ENCODE data around the gene ARRB2. TPM values are rescaled to one million over a fixed set of nuclear protein-coding genes. Genes with fewer than 3 reads are reported as not detected.
"Not testable (repeated sequence)": the region's sequence is repeated elsewhere in the genome, so short reads cannot be mapped to it uniquely, and the experiment has no call there.

ARRB2 gene
- total RNA-seq, 1 experiment from 2014 or later, result 28.5 TPM

GRCh38 chr17:4679658-4680057, 30.8 kb upstream of the ARRB2 start:
- no peak overlapping the region for H3K4me3 ChIP-seq (ENCODE audit: insufficient read depth, low read depth, low read length)
- H3K36me3 ChIP-seq (replicated peaks; ENCODE audit: control insufficient read depth, insufficient read depth, low read length), result peaks cover 50% of the 10 kb centered on the region
- DNase-seq, result no peak
- no peaks in the 10 kb centered on the region for H3K27me3 ChIP-seq (ENCODE audit: control insufficient read depth, insufficient read depth, low read length)

DNA sequence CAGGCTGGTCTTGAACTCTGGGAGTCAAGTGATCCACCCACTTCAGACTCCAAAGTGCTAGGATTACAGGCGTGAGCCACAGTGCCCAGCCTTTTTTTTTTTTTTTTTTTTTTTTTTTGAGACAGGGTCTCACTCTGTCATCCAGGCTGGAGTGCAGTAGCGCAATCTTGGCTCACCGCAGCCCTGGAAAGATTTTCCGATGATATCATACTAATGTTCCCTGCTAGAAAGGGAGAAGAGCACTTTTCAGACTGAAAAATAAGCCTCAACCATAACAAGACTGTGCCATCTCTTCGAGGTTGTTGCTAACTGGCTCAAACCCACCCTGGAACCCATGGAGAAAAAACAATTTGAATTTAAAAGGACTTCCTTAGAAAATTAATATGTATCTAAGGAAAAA, 26.7 kb upstream of the ARRB2 start:
- H3K4me3 ChIP-seq (ENCODE audit: insufficient read depth, low read depth, low read length); DNase-seq; H3K27me3 ChIP-seq (ENCODE audit: control insufficient read depth, insufficient read depth, low read length): not testable (repeated sequence)
- H3K36me3 ChIP-seq (replicated peaks; ENCODE audit: control insufficient read depth, insufficient read depth, low read length), result peaks cover 18% of the 10 kb centered on the region

DNA sequence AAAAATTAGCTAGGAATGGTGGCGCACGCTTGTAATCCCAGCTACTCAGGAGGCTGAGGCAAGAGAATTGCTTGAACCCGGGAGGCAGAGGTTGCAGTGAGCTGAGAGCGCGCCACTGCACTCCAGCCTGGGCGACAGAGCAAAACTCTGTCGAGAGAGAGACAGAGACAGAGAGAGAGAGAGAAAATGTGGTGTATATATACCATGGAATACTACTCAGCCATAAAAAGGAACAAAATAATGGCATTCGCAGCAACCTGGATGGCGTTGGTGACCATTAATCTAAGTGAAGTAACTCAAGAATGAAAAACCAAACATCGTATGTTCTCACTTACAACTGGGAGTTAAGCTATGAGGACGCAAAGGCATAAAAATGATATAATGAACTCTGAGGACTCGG, 20.6 kb upstream of the ARRB2 start:
- H3K27me3 ChIP-seq (ENCODE audit: control insufficient read depth, insufficient read depth, low read length); H3K4me3 ChIP-seq (ENCODE audit: insufficient read depth, low read depth, low read length); DNase-seq; H3K36me3 ChIP-seq (replicated peaks; ENCODE audit: control insufficient read depth, insufficient read depth, low read length): not testable (repeated sequence)

DNA sequence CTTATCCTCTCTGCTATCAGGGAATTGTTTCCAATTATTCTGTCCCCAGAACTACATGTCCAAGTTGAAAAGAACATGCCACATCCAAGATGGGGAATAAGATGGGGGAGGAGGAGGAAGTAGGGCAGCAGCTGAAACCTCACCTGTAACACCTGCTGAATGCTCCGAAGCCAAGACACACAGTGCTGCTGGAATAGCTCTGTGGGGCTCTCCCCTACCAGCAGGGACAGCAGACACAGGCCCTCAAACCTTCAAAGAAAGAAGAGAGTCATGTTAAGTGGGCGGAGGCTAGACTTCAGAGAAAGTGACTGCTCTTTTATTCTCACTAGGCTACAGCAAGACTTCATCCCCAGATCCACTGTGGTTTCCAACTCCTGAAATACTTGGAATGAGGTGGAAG, 19.7 kb upstream of the ARRB2 start:
- Histone ChIP-seq H3K36me3 (replicated peaks; ENCODE audit: control insufficient read depth, insufficient read depth, low read length) (peaks cover 9% of the 10 kb centered on the region), H3K4me3 (ENCODE audit: insufficient read depth, low read depth, low read length) (no peak overlapping the region), H3K27me3 (ENCODE audit: control insufficient read depth, insufficient read depth, low read length) (no peaks in the 10 kb centered on the region)
- no peak for DNase-seq

GRCh38 chr17:4691686-4692085, 18.7 kb upstream of the ARRB2 start:
- no peak overlapping the region for H3K4me3 ChIP-seq (ENCODE audit: insufficient read depth, low read depth, low read length)
- peaks cover 9% of the 10 kb centered on the region for H3K36me3 ChIP-seq (replicated peaks; ENCODE audit: control insufficient read depth, insufficient read depth, low read length)

DNA sequence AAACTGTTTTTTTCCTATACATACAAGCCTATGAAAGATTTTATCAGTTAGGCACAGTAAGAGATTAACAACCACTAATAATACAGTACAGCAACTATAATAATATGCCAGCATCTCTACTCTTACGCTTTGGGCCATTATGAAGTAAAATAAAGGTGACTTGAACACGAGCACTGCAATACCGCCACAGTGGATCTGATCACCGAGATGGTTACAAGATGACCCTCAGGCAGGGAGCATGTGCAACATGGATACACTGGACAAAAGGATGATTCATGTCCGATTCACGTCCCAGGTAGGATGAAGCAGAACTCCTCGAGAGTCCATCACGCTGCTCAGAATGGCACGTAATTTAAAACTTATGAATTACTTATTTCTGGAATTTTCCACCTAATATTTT, 17.0 kb upstream of the ARRB2 start:
- no peaks in the 10 kb centered on the region for H3K27me3 ChIP-seq (ENCODE audit: control insufficient read depth, insufficient read depth, low read length)
- no peak for DNase-seq
- H3K36me3 ChIP-seq (replicated peaks; ENCODE audit: control insufficient read depth, insufficient read depth, low read length), result peaks cover 9% of the 10 kb centered on the region
- H3K4me3 ChIP-seq (ENCODE audit: insufficient read depth, low read depth, low read length), result no peak overlapping the region

More at GRCh38 chr17:4691686-4692085, 18.7 kb upstream of the ARRB2 start:
- no peak for DNase-seq
- no peaks in the 10 kb centered on the region for H3K27me3 ChIP-seq (ENCODE audit: control insufficient read depth, insufficient read depth, low read length)

DNA sequence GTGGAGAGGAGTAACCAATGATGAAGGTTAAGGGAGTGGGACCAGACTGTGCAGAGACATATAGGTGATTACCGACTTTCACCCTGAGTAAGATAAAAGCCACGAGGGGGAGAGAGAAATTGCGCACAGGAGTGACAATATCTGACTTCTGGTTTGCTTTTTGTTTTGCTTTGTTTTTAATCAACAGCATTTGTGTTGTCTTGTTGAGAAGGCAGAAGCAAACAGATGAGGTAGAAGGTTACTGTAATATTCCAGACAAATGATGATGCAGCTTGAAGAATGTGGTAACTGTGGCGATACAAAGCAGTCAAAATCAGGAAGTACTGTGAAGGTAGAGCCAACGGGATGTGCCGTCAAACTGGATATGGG, 14.0 kb upstream of the ARRB2 start:
- Histone ChIP-seq H3K4me3 (ENCODE audit: insufficient read depth, low read depth, low read length) (no peak overlapping the region), H3K27me3 (ENCODE audit: control insufficient read depth, insufficient read depth, low read length) (no peaks in the 10 kb centered on the region), H3K36me3 (replicated peaks; ENCODE audit: control insufficient read depth, insufficient read depth, low read length) (peaks cover 3% of the 10 kb centered on the region)
- no peak for DNase-seq

DNA sequence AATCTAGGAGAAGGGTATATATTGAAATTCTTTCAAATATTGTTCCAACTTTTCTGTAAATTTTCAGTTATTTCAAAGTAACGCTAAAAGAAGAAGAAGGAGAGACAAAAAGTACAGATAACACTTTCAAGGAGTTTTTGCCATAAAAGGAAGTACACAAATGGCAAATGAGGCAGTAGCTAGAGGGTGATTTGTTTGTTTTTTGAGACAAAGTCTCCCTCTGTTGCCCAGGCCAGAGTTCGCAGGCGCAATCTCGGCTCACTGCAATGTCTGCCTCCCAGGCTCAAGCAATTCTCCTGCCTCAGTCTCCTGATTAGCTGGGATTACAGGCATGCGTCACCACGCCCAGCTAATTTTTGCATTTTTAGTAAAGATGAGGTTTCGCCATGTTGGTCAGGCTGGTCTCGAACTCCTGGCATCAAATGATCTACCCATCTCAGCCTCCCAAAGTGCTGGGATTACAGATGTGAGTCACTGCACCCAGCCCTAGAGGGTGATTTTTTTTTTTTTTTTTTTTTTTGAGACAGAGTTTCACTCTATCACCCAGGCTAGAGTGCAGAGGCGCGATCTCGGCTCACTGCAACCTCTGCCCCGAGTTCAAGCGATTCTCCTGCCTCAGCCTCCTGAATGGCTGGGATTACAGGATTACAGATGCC, 10.9 kb upstream of the ARRB2 start:
- H3K27me3 ChIP-seq (ENCODE audit: control insufficient read depth, insufficient read depth, low read length); H3K4me3 ChIP-seq (ENCODE audit: insufficient read depth, low read depth, low read length); DNase-seq; H3K36me3 ChIP-seq (replicated peaks; ENCODE audit: control insufficient read depth, insufficient read depth, low read length): not testable (repeated sequence)

GRCh38 chr17:4701116-4701515, 9.3 kb upstream of the ARRB2 start:
- DNase-seq, result no peak
- Histone ChIP-seq H3K4me3 (ENCODE audit: insufficient read depth, low read depth, low read length) (no peak overlapping the region), H3K27me3 (ENCODE audit: control insufficient read depth, insufficient read depth, low read length) (no peaks in the 10 kb centered on the region), H3K36me3 (replicated peaks; ENCODE audit: control insufficient read depth, insufficient read depth, low read length) (peaks cover 2% of the 10 kb centered on the region)

GRCh38 chr17:4703330-4703691, 7.1 kb upstream of the ARRB2 start:
- H3K4me3 ChIP-seq (ENCODE audit: insufficient read depth, low read depth, low read length), result peak overlapping the region; percentile 99
- no peaks in the 10 kb centered on the region for H3K36me3 ChIP-seq (replicated peaks; ENCODE audit: control insufficient read depth, insufficient read depth, low read length)
- DNase-seq, result no peak
- no peaks in the 10 kb centered on the region for H3K27me3 ChIP-seq (ENCODE audit: control insufficient read depth, insufficient read depth, low read length)

DNA sequence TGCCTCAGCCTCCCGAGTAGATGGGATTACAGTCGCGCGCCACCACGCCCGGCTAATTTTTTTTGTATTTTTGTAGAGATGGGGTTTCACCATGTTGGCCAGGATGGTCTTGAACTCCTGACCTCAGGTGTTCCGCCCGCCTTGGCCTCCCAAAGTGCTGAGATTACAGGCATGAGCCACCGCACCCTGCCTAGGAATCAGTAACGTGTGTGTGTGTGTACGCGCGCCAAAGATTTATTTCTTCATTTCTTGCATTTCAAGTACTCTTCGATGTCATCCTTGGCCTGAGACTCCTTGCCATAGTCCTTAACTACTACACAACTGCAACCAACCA, 5.9 kb upstream of the ARRB2 start:
- not testable (repeated sequence) for DNase-seq; H3K36me3 ChIP-seq (replicated peaks; ENCODE audit: control insufficient read depth, insufficient read depth, low read length); H3K27me3 ChIP-seq (ENCODE audit: control insufficient read depth, insufficient read depth, low read length)
- H3K4me3 ChIP-seq (ENCODE audit: insufficient read depth, low read depth, low read length), result peak overlapping the region; percentile 99

GRCh38 chr17:4704991-4705390, 5.4 kb upstream of the ARRB2 start:
- no peak for DNase-seq
- Histone ChIP-seq H3K4me3 (ENCODE audit: insufficient read depth, low read depth, low read length) (no peak overlapping the region), H3K36me3 (replicated peaks; ENCODE audit: control insufficient read depth, insufficient read depth, low read length) (no peaks in the 10 kb centered on the region), H3K27me3 (ENCODE audit: control insufficient read depth, insufficient read depth, low read length) (peaks cover 3% of the 10 kb centered on the region; the same call in 1 of the 2 replicates)

DNA sequence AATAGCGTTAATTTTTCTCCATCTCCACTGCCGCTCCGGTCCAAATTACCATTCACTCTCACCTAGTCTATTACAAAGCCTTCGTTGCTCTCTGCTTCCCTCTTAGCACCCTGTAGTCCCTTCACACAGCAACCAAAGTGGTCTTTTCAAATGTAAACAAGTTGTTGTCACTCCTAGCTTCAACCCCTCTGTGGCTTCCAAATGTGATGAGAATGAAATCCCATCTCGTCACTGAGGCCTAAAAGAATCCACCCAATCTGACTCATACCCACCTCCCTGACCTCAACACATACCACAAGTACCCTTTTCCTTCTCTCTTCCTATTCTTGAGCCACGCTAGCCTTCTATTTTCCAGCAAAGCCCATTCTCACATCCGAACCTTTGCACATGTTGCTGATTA, 4.3 kb upstream of the ARRB2 start:
- DNase-seq, result peak; percentile 68
- Histone ChIP-seq H3K36me3 (replicated peaks; ENCODE audit: control insufficient read depth, insufficient read depth, low read length) (no peaks in the 10 kb centered on the region), H3K27me3 (ENCODE audit: control insufficient read depth, insufficient read depth, low read length) (peaks cover 6% of the 10 kb centered on the region; the same call in 1 of the 2 replicates), H3K4me3 (ENCODE audit: insufficient read depth, low read depth, low read length) (no peak overlapping the region)

- peaks cover 8% of the 10 kb centered on the region; the same call in 1 of the 2 replicates for H3K27me3 ChIP-seq (ENCODE audit: control insufficient read depth, insufficient read depth, low read length)
- DNase-seq, result peak; percentile 31
- no peaks in the 10 kb centered on the region for H3K36me3 ChIP-seq (replicated peaks; ENCODE audit: control insufficient read depth, insufficient read depth, low read length)
- H3K4me3 ChIP-seq (ENCODE audit: insufficient read depth, low read depth, low read length), result no peak overlapping the region
These were observed 2.0 kb upstream of the ARRB2 start for GRCh38 chr17:4708436-4708835.

- DNase-seq, result no peak
- Histone ChIP-seq H3K27me3 (ENCODE audit: control insufficient read depth, insufficient read depth, low read length) (peaks cover 8% of the 10 kb centered on the region; the same call in 1 of the 2 replicates), H3K4me3 (ENCODE audit: insufficient read depth, low read depth, low read length) (peak overlapping the region; percentile 63), H3K36me3 (replicated peaks; ENCODE audit: control insufficient read depth, insufficient read depth, low read length) (no peaks in the 10 kb centered on the region)
These were observed 532 bp downstream of the ARRB2 start for GRCh38 chr17:4710693-4711634.
